GM12878 (cell line): ENCODE results near the gene SLC22A31. TPM values are rescaled to one million over a fixed set of nuclear protein-coding genes. Genes with fewer than 3 reads are reported as not detected.

Experiments used
- ATF2 ChIP-seq: IDR thresholded peaks from 2 replicates; pipeline ENCODE4 v1.6.1; 2012; ENCODE audit warnings: low read length, inconsistent platforms
- E2F8 ChIP-seq: fragments of 450-650 bp; IDR thresholded peaks from 2 replicates; pipeline ENCODE4 v1.6.1; 2018; ENCODE audit warnings: mild to moderate bottlenecking, low read depth, moderate library complexity; ENCODE audit not compliant: partially characterized antibody
- EP300 ChIP-seq, 2 experiments: fragments of 150-350 bp in 1 of 2; IDR thresholded peaks; 2 replicates each; pipeline ENCODE4 v1.6.1; 2011 to 2012; ENCODE audit warnings: low read depth in 2 of 2, low read length in 2 of 2, borderline replicate concordance in 1 of 2, improper control_type of control experiment in 1 of 2, inconsistent platforms in 1 of 2; ENCODE audit not compliant: control insufficient read depth in 1 of 2
- FOXM1 ChIP-seq: IDR thresholded peaks from 2 replicates; pipeline ENCODE4 v1.6.1; 2012; ENCODE audit warnings: low read depth, mild to moderate bottlenecking, inconsistent platforms, low read length, moderate library complexity
- HSF1 ChIP-seq: fragments of 150-350 bp; IDR thresholded peaks from 2 replicates; pipeline ENCODE4 v1.6.1; 2014; ENCODE audit warnings: mild to moderate bottlenecking, low read depth, low read length
- IKZF2 ChIP-seq, 2 experiments: fragments of 450-650 bp; IDR thresholded peaks; 2 replicates each; pipeline ENCODE4 v1.6.1; 2017; ENCODE audit warnings: mild to moderate bottlenecking in 2 of 2, moderate library complexity in 2 of 2
- IRF4 ChIP-seq: IDR thresholded peaks from 2 replicates; pipeline ENCODE4 v1.6.1; 2011; ENCODE audit warnings: low read depth, low read length
- JUND ChIP-seq: IDR thresholded peaks from 2 replicates; pipeline ENCODE4 v1.6.1; 2012; ENCODE audit warnings: low read depth, mild to moderate bottlenecking, low read length, improper control_type of control experiment, moderate library complexity
- MAX ChIP-seq: IDR thresholded peaks from 2 replicates; pipeline ENCODE4 v1.6.1; 2012; ENCODE audit warnings: low read depth, low read length, improper control_type of control experiment
- MEF2A ChIP-seq: IDR thresholded peaks from 2 replicates; pipeline ENCODE4 v1.6.1; 2011; ENCODE audit warnings: low read depth, mild to moderate bottlenecking, low read length, moderate library complexity; ENCODE audit not compliant: insufficient read depth
- NBN ChIP-seq: fragments of 450-650 bp; IDR thresholded peaks from 2 replicates; pipeline ENCODE4 v1.6.1; 2016
- PAX5 ChIP-seq: IDR thresholded peaks from 2 replicates; pipeline ENCODE4 v1.6.1; 2011; ENCODE audit warnings: low read depth, low read length, borderline replicate concordance
- POLR2A ChIP-seq: IDR thresholded peaks from 2 replicates; pipeline ENCODE4 v1.6.1; 2011; ENCODE audit warnings: low read depth, mild to moderate bottlenecking, low read length
- PRDM15 ChIP-seq: fragments of 450-650 bp; formaldehyde crosslinking; IDR thresholded peaks from 2 replicates; pipeline ENCODE4 v1.4.0; 2020; ENCODE audit warnings: mild to moderate bottlenecking, moderate library complexity
- RAD51 ChIP-seq: fragments of 450-650 bp; IDR thresholded peaks from 2 replicates; pipeline ENCODE4 v1.6.1; 2016; ENCODE audit warnings: moderate library complexity, mild to moderate bottlenecking, inconsistent platforms
- RBBP5 ChIP-seq: fragments of 200-600 bp; sonication (generic); conservative IDR thresholded peaks from 2 replicates; pipeline ENCODE4 v1.6.1; 2016
- SMARCA5 ChIP-seq: fragments of 450-650 bp; IDR thresholded peaks from 2 replicates; pipeline ENCODE4 v1.6.1; 2017; ENCODE audit warnings: mild to moderate bottlenecking
- SMC3 ChIP-seq: IDR thresholded peaks from 2 replicates; pipeline ENCODE4 v1.6.1; 2011; ENCODE audit warnings: low read length, improper control_type of control experiment, borderline replicate concordance
- SREBF2 ChIP-seq: IDR thresholded peaks from 2 replicates; pipeline ENCODE4 v1.6.1; 2012; ENCODE audit warnings: mild to moderate bottlenecking, low read length
- YY1 ChIP-seq: IDR thresholded peaks from 2 replicates; pipeline ENCODE4 v1.6.1; 2011; ENCODE audit warnings: low read depth, mild to moderate bottlenecking, low read length
- ZNF217 ChIP-seq: fragments of 450-650 bp; IDR thresholded peaks from 2 replicates; pipeline ENCODE4 v1.6.1; 2017; ENCODE audit warnings: antibody characterized with exemption, mild to moderate bottlenecking
- polyA plus RNA-seq, 11 experiments: library from polyadenylated mRNA; depleted of rRNA in 4 of 11; unstranded in 6 of 11; stranded (reverse) in 5 of 11; fragments of >200 nt; fragmentation: Nextera tagmentation in 4 of 11; fragmentation: Illumina TruSeq in 1 of 11; extraction: Ambion mirVana in 4 of 11; extraction: Trizol in 1 of 11; gene quantifications; 1 replicate in 1 of 11; 2 replicates in 10 of 11; pipeline versions ENCODE4 v1.2.1 to v1.2.3, GENCODE V29; 2011 to 2016; ENCODE audit warnings: inconsistent platforms in 2 of 11, missing spikeins in 2 of 11, low read depth in 1 of 11
- total RNA-seq, 4 experiments: library from RNA; depleted of rRNA in 3 of 4; stranded (reverse); fragments of >200 nt in 3 of 4; fragmentation: Illumina TruSeq in 1 of 4; extraction: Trizol in 1 of 4; gene quantifications; 2 replicates each; pipeline versions ENCODE4 v1.2.1 to v1.2.3, GENCODE V29; 2013 to 2021

Gene SLC22A31
- total and polyA plus RNA-seq, 10 of the 15 experiments (the other 5 are each of a cell fraction or from before 2014, with no cell fraction given), result 0.13 to 0.24 (median 0.23) TPM; not detected in 7

GRCh38 chr16:89217388-89218191 lies 17.3 kb upstream of the SLC22A31 start, which contains the start of gene ZNF778 (continued):
- TF ChIP-seq E2F8 (peak; percentile 46), PAX5 (no peak), IRF4 (0 out of 2 replicates have a peak, but pooled peaks have one; percentile 14), ATF2 (no peak), NBN (peak; percentile 77), MEF2A (no peak), RBBP5 (no peak), MAX (peak; percentile 85), IKZF2 (IDR thresholded peaks at IDR 0.05) (no peak), FOXM1 (no peak), ZNF217 (no peak), JUND (0 out of 2 replicates have a peak, but pooled peaks have one; percentile 27), SREBF2 (0 out of 2 replicates have a peak, but pooled peaks have one; percentile 39), PRDM15 (CRISPR knock-in tag) (no peak), SMARCA5 (no peak), RAD51 (no peak), POLR2A (peak; percentile 92), HSF1 (no peak), EP300 (IDR thresholded peaks at IDR 0.05; ENCODE audit: borderline replicate concordance in 1 of 2, control insufficient read depth in 1 of 2, low read depth in 2 of 2, low read length in 2 of 2) (no peak), SMC3 (no peak), YY1 (peak; percentile 50)
